ENCODE results near the gene PLCD3. TPM values are rescaled to one million over a fixed set of nuclear protein-coding genes. Genes with fewer than 3 reads are reported as not detected.

Gene PLCD3
- total and polyA plus RNA-seq, 2 of the 13 experiments (the other 11 are each of a cell fraction or from before 2014, with no cell fraction given), result 11.3 to 39.1 TPM

- no peak for TF ChIP-seq ZGPAT (CRISPR knock-in tag; IDR thresholded peaks at IDR 0.05)
- no peak for TF ChIP-seq MXD1 (CRISPR knock-in tag; IDR thresholded peaks at IDR 0.05)
These were observed 20.5 kb downstream of the PLCD3 start (continued) for GRCh38 chr17:45111850-45112249.

- WGBS (ENCODE audit: low lambda C conversion rate), result 89% methylated on average over 16 of the region's 16 CpGs
- FAIRE-seq, result no peak
- H3K27me3 ChIP-seq (ENCODE audit: control insufficient read depth in 1 of 2, insufficient read depth in 2 of 2, low read length in 2 of 2), result no peaks in the 10 kb centered on the region
- H3K4me3 ChIP-seq (replicated peaks in 1 of 3; ENCODE audit: insufficient read depth in 1 of 3, low read depth in 2 of 3, low read length in 3 of 3), result no peak overlapping the region
- in situ Hi-C loops (cut with HindIII; ENCODE audit: extremely low pct_ligation_motif_present, low pct_unique_long_range_greater_than_20kb) (no loop called here), intact Hi-C loops (cut with micrococcal nuclease; ENCODE audit: unreplicated experiment) (no loop called here)
- no peaks in the 10 kb centered on the region for H3K9me3 ChIP-seq (ENCODE audit: low read length)
- peaks cover 14 to 25% of the 10 kb centered on the region in 2 experiments for H3K36me3 ChIP-seq (replicated peaks in 1 of 2; ENCODE audit: control insufficient read depth in 1 of 2, insufficient read depth in 2 of 2, low read length in 2 of 2)
- H3K4me1 ChIP-seq (ENCODE audit: insufficient read depth, low read length), result peaks cover 51% of the 10 kb centered on the region
- TSS peak; percentile 14 for BruUV-seq (replicated peaks)
- DNase-seq (ENCODE audit: low spot score), result no peak
- CTCF ChIA-PET (ENCODE audit: low intra/inter-chr PET ratio, low total read pairs), result no interaction called here
- POLR2A ChIA-PET, result interaction anchor here (0.9 kb wide), 1 partner anchor 24 kb away, joined by 3 read pairs; the partner anchor contains the start of gene ACBD4
- no peak overlapping the region for H2AFZ ChIP-seq (ENCODE audit: low read length)
- no peaks in the 10 kb centered on the region for H3K79me2 ChIP-seq (ENCODE audit: insufficient read depth, low read length)
- H3K9ac ChIP-seq (ENCODE audit: insufficient read depth, low read depth, low read length), result no peak overlapping the region
- no peaks in the 10 kb centered on the region for H4K20me1 ChIP-seq (ENCODE audit: insufficient read depth, low read length)
- H3K27ac ChIP-seq (ENCODE audit: extremely low read length, insufficient read depth, low read length), result no peak overlapping the region
- no peak overlapping the region for H3K4me2 ChIP-seq (ENCODE audit: low read depth, low read length)
- peak; percentile 30 for ATAC-seq
- TF ChIP-seq ZFP90 (CRISPR knock-in tag; IDR thresholded peaks at IDR 0.05; ENCODE audit: borderline replicate concordance), result no peak
- TF ChIP-seq CCDC6 (CRISPR knock-in tag; IDR thresholded peaks at IDR 0.05), result no peak
- no peak for TF ChIP-seq ZNF343 (CRISPR knock-in tag; IDR thresholded peaks at IDR 0.05)
- TF ChIP-seq NR2F2 (IDR thresholded peaks at IDR 0.05; ENCODE audit: borderline replicate concordance, low read depth), result no peak
- no peak for TF ChIP-seq NKX3-1 (CRISPR knock-in tag; IDR thresholded peaks at IDR 0.05)
- no peak for TF ChIP-seq TOPORS (CRISPR knock-in tag; IDR thresholded peaks at IDR 0.05)
- peak; percentile 10 for TF ChIP-seq AGO2 (optimal IDR thresholded peaks at IDR 0.05; ENCODE audit: low read depth, low read length)
- no peak for TF ChIP-seq ZNF775 (CRISPR knock-in tag; IDR thresholded peaks at IDR 0.05; ENCODE audit: borderline replicate concordance)
- no peak for TF ChIP-seq ZBTB14 (CRISPR knock-in tag; IDR thresholded peaks at IDR 0.05)
- TF ChIP-seq KLF12 (CRISPR knock-in tag; IDR thresholded peaks at IDR 0.05; ENCODE audit: borderline replicate concordance), result no peak
- TF ChIP-seq FLYWCH1 (CRISPR knock-in tag; IDR thresholded peaks at IDR 0.05), result no peak
- no peak for TF ChIP-seq ATF3 (CRISPR knock-in tag; IDR thresholded peaks at IDR 0.05)
- no peak for TF ChIP-seq FOSL2 (CRISPR knock-in tag; IDR thresholded peaks at IDR 0.05)
- TF ChIP-seq ZBTB46 (CRISPR knock-in tag; IDR thresholded peaks at IDR 0.05; ENCODE audit: borderline replicate concordance), result no peak
- TF ChIP-seq ZNF589 (CRISPR knock-in tag; conservative IDR thresholded peaks at IDR 0.05), result no peak
These were observed 21.4 kb downstream of the PLCD3 start for GRCh38 chr17:45110676-45111611.
